Esophagus (tissue), 2 donors: ENCODE data around the gene PTCD2. TPM values are rescaled to one million over a fixed set of nuclear protein-coding genes. Genes with fewer than 3 reads are reported as not detected.
"Not testable (repeated sequence)": the region's sequence is repeated elsewhere in the genome, so short reads cannot be mapped to it uniquely, and the experiment has no call there.

Experiments used
- H3K27ac ChIP-seq, 2 donors: one replicate each; pipeline ENCODE4 v1.5.1; 2013; ENCODE audit warnings: low read depth in 2 of 2, mild to moderate bottlenecking in 2 of 2, inconsistent platforms in 1 of 2, low read length in 1 of 2, moderate library complexity in 1 of 2
- H3K27me3 ChIP-seq, 2 donors: one replicate each; pipeline ENCODE4 v1.6.1; 2013; ENCODE audit warnings: low read length in 2 of 2, control low read depth in 1 of 2, mild to moderate bottlenecking in 1 of 2; ENCODE audit not compliant: insufficient read depth in 2 of 2, control insufficient read depth in 1 of 2
- H3K36me3 ChIP-seq, 2 donors: one replicate each; pipeline ENCODE4 v1.6.1; 2013; ENCODE audit warnings: low read length in 1 of 2; ENCODE audit not compliant: control insufficient read depth in 2 of 2, insufficient read depth in 2 of 2
- H3K4me1 ChIP-seq, 2 donors: one replicate each; pipeline ENCODE4 v1.6.1; 2013; ENCODE audit warnings: low read length in 1 of 2; ENCODE audit not compliant: control insufficient read depth in 2 of 2, insufficient read depth in 2 of 2
- H3K4me3 ChIP-seq, 2 donors: one replicate each; pipeline ENCODE4 v1.5.1; 2013; ENCODE audit warnings: low read length in 2 of 2, mild to moderate bottlenecking in 2 of 2, low read depth in 1 of 2, moderate library complexity in 1 of 2
- H3K9me3 ChIP-seq, 2 donors: one replicate each; pipeline ENCODE4 v1.6.1; 2013; ENCODE audit warnings: mild to moderate bottlenecking in 2 of 2, low read depth in 1 of 2, low read length in 1 of 2, moderate library complexity in 1 of 2; ENCODE audit not compliant: control insufficient read depth in 2 of 2, insufficient read depth in 1 of 2
- WGBS, 2 donors: extraction: QIAGEN DNeasy Blood & Tissue Kit; methylation state at CpG; one replicate each; pipeline ENCODE4 v1.1.7; 2013; 5-methylcytosine and 5-hydroxymethylcytosine counted together
- polyA plus RNA-seq, 2 donors: library from polyadenylated mRNA; stranded (reverse); fragments of 200-250 nt; gene quantifications; one replicate each; pipeline ENCODE4 v1.2.3, GENCODE V29; 2013
- donor health status: healthy with polysubstance abuse.
- donor health status: Bipolar disorder and iron deficiency.

Gene PTCD2
- polyA plus RNA-seq, 2 donors, result 1.9 to 3.2 TPM

GRCh38 chr5:72294473-72294872, 25.7 kb upstream of the PTCD2 start:
- H3K27ac ChIP-seq, result no peak overlapping the region

GRCh38 chr5:72295539-72295938, 24.6 kb upstream of the PTCD2 start:
- H3K27ac ChIP-seq, result no peak overlapping the region
- H3K36me3 ChIP-seq, result peaks cover 0 to 3% of the 10 kb centered on the region in 2 donors
- H3K4me3 ChIP-seq, result no peak overlapping the region
- WGBS, 2 donors, result 79 to 85% methylated on average over 4 of the region's 4 CpGs
- no peaks in the 10 kb centered on the region for H3K4me1 ChIP-seq
- H3K27me3 ChIP-seq, result no peaks in the 10 kb centered on the region
- no peaks in the 10 kb centered on the region for H3K9me3 ChIP-seq

More at GRCh38 chr5:72294473-72294872, 25.7 kb upstream of the PTCD2 start:
- Histone ChIP-seq H3K27me3 (no peaks in the 10 kb centered on the region), H3K4me1 (no peaks in the 10 kb centered on the region), H3K4me3 (no peak overlapping the region), H3K36me3 (peaks cover 0 to 3% of the 10 kb centered on the region in 2 donors), H3K9me3 (no peaks in the 10 kb centered on the region)
- WGBS, 2 donors, result 87 to 96% methylated on average over 2 of the region's 2 CpGs

GRCh38 chr5:72296256-72296655, 23.9 kb upstream of the PTCD2 start:
- Histone ChIP-seq H3K9me3 (no peaks in the 10 kb centered on the region), H3K4me3 (no peak overlapping the region), H3K4me1 (no peaks in the 10 kb centered on the region), H3K27ac (no peak overlapping the region), H3K36me3 (peaks cover 0 to 3% of the 10 kb centered on the region in 2 donors), H3K27me3 (no peaks in the 10 kb centered on the region)
- WGBS, 2 donors, result 89 to 96% methylated on average over 2 of the region's 2 CpGs

GRCh38 chr5:72298136-72298535, 22.0 kb upstream of the PTCD2 start:
- not testable (repeated sequence) for H3K27me3 ChIP-seq, H3K36me3 ChIP-seq, H3K27ac ChIP-seq, H3K9me3 ChIP-seq, H3K4me1 ChIP-seq, H3K4me3 ChIP-seq
- WGBS, 2 donors, result 91 to 94% methylated on average over 3 of the region's 3 CpGs

GRCh38 chr5:72298711-72299110, 21.5 kb upstream of the PTCD2 start:
- H3K4me1 ChIP-seq, result no peaks in the 10 kb centered on the region
- H3K27ac ChIP-seq, result no peak overlapping the region
- no peak overlapping the region for H3K4me3 ChIP-seq
- no peaks in the 10 kb centered on the region for H3K9me3 ChIP-seq
- peaks cover 0 to 2% of the 10 kb centered on the region in 2 donors for H3K36me3 ChIP-seq
- H3K27me3 ChIP-seq, result no peaks in the 10 kb centered on the region
- WGBS, 2 donors, result 96 to 97% methylated on average over 5 of the region's 5 CpGs

- WGBS, 2 donors, result 42 to 54% methylated on average over 1 of the region's 1 CpG
- H3K27ac ChIP-seq, result no peak overlapping the region
- no peaks in the 10 kb centered on the region for H3K4me1 ChIP-seq
- H3K27me3 ChIP-seq, result no peaks in the 10 kb centered on the region
- H3K9me3 ChIP-seq, result no peaks in the 10 kb centered on the region
- H3K36me3 ChIP-seq, result peaks cover 0 to 2% of the 10 kb centered on the region in 2 donors
- H3K4me3 ChIP-seq, result no peak overlapping the region
Observed at GRCh38 chr5:72300590-72301339, 19.4 kb upstream of the PTCD2 start.

- peaks cover 0 to 2% of the 10 kb centered on the region in 2 donors for H3K36me3 ChIP-seq
- H3K27me3 ChIP-seq, result no peaks in the 10 kb centered on the region
- H3K4me3 ChIP-seq, result no peak overlapping the region
- WGBS, 2 donors, result 91 to 97% methylated on average over 6 of the region's 6 CpGs
- H3K9me3 ChIP-seq, result no peaks in the 10 kb centered on the region
- no peak overlapping the region for H3K27ac ChIP-seq
- H3K4me1 ChIP-seq, result no peaks in the 10 kb centered on the region
Observed at GRCh38 chr5:72301557-72301956, 18.6 kb upstream of the PTCD2 start.

- Histone ChIP-seq H3K27ac (no peak overlapping the region), H3K27me3 (no peaks in the 10 kb centered on the region), H3K4me1 (no peaks in the 10 kb centered on the region), H3K36me3 (peaks cover 0 to 2% of the 10 kb centered on the region in 2 donors), H3K4me3 (no peak overlapping the region), H3K9me3 (no peaks in the 10 kb centered on the region)
- 77 to 83% methylated on average over 3 of the region's 3 CpGs for WGBS, 2 donors
Observed at GRCh38 chr5:72302171-72302570, 18.0 kb upstream of the PTCD2 start.

GRCh38 chr5:72305194-72306142, 14.7 kb upstream of the PTCD2 start:
- WGBS, 2 donors, result 94 to 96% methylated on average over 2 of the region's 2 CpGs
- no peak overlapping the region for H3K27ac ChIP-seq
- peaks cover 0 to 2% of the 10 kb centered on the region in 2 donors for H3K36me3 ChIP-seq
- H3K4me1 ChIP-seq, result no peaks in the 10 kb centered on the region
- H3K9me3 ChIP-seq, result no peaks in the 10 kb centered on the region
- H3K4me3 ChIP-seq, result no peak overlapping the region
- no peaks in the 10 kb centered on the region for H3K27me3 ChIP-seq
